Liver (tissue), 9 donors: ENCODE measurements around the gene ANKRD53. TPM values are rescaled to one million over a fixed set of nuclear protein-coding genes. Genes with fewer than 3 reads are reported as not detected.
A peak's percentile ranks its signal among the peaks of the same experiment; 100 is the strongest.
"Not testable (repeated sequence)": the region's sequence is repeated elsewhere in the genome, so short reads cannot be mapped to it uniquely, and the experiment has no call there.

ENCODE experiments used
- DNase-seq: peaks from one replicate; pipeline ENCODE4 v3.0.0-alpha.2; 2017; ENCODE audit warnings: low spot score
- H3K27ac ChIP-seq, 2 donors: one replicate each; pipeline ENCODE4 v1.7.0; 2013; ENCODE audit warnings: inconsistent platforms in 2 of 2, low read length in 2 of 2, control low read depth in 1 of 2, low read depth in 1 of 2, mild to moderate bottlenecking in 1 of 2
- H3K27me3 ChIP-seq, 4 donors: one replicate each; pipeline versions ENCODE4 v1.6.1 to v1.7.0; 2013; ENCODE audit warnings: low read length in 3 of 4, inconsistent platforms in 1 of 4, mild to moderate bottlenecking in 1 of 4, moderate library complexity in 1 of 4; ENCODE audit not compliant: control insufficient read depth in 4 of 4, insufficient read depth in 4 of 4
- H3K36me3 ChIP-seq, 4 donors: one replicate each; pipeline versions ENCODE4 v1.6.1 to v1.7.0; 2013; ENCODE audit warnings: low read length in 3 of 4, mild to moderate bottlenecking in 3 of 4, low read depth in 1 of 4, moderate library complexity in 1 of 4; ENCODE audit not compliant: control insufficient read depth in 4 of 4, insufficient read depth in 3 of 4
- H3K4me1 ChIP-seq, 4 donors: one replicate each; pipeline versions ENCODE4 v1.6.1 to v1.7.0; 2013; ENCODE audit warnings: low read length in 3 of 4, mild to moderate bottlenecking in 3 of 4, moderate library complexity in 1 of 4; ENCODE audit not compliant: control insufficient read depth in 4 of 4, insufficient read depth in 4 of 4
- H3K4me3 ChIP-seq, 3 donors: one replicate each; pipeline versions ENCODE4 v1.6.1 to v1.7.0; 2013; ENCODE audit warnings: low read length in 3 of 3, control low read depth in 1 of 3, low read depth in 1 of 3, mild to moderate bottlenecking in 1 of 3
- H3K9ac ChIP-seq, 2 donors: one replicate each; pipeline ENCODE4 v1.7.0; 2013; ENCODE audit warnings: low read length in 2 of 2, mild to moderate bottlenecking in 2 of 2, moderate library complexity in 2 of 2, control low read depth in 1 of 2, low read depth in 1 of 2
- H3K9me3 ChIP-seq, 4 donors: one replicate each; pipeline versions ENCODE4 v1.6.1 to v1.7.0; 2013; ENCODE audit warnings: low read length in 3 of 4; ENCODE audit not compliant: control insufficient read depth in 4 of 4
- EGR1 ChIP-seq, 2 donors: IDR thresholded peaks; 2 replicates each; pipeline ENCODE4 v1.6.1; 2016 to 2018; ENCODE audit warnings: antibody characterized with exemption in 2 of 2, low read depth in 2 of 2
- FOXA1 ChIP-seq: IDR thresholded peaks from 2 replicates; pipeline ENCODE4 v1.6.1; 2016; ENCODE audit warnings: antibody characterized with exemption
- HNF4G ChIP-seq: IDR thresholded peaks from 2 replicates; pipeline ENCODE4 v1.6.1; 2016; ENCODE audit warnings: antibody characterized with exemption
- MAX ChIP-seq: IDR thresholded peaks from 2 replicates; pipeline ENCODE4 v1.6.1; 2016; ENCODE audit warnings: antibody characterized with exemption
- NR2F2 ChIP-seq: IDR thresholded peaks from 2 replicates; pipeline ENCODE4 v1.6.1; 2016; ENCODE audit warnings: antibody characterized with exemption
- RAD21 ChIP-seq, 2 donors: IDR thresholded peaks; 2 replicates each; pipeline ENCODE4 v1.6.1; 2016; ENCODE audit warnings: antibody characterized with exemption in 2 of 2, mild to moderate bottlenecking in 2 of 2
- RXRA ChIP-seq, 2 donors: IDR thresholded peaks; 2 replicates each; pipeline ENCODE4 v1.6.1; 2017 to 2018; ENCODE audit warnings: antibody characterized with exemption in 2 of 2, mild to moderate bottlenecking in 1 of 2
- TAF1 ChIP-seq: conservative IDR thresholded peaks from 2 replicates; pipeline ENCODE4 v1.6.1; 2016; ENCODE audit warnings: antibody characterized with exemption, mild to moderate bottlenecking
- YY1 ChIP-seq: IDR thresholded peaks from 2 replicates; pipeline ENCODE4 v1.6.1; 2016; ENCODE audit warnings: antibody characterized with exemption, mild to moderate bottlenecking
- ZBTB33 ChIP-seq: IDR thresholded peaks from 2 replicates; pipeline ENCODE4 v1.6.1; 2016; ENCODE audit warnings: antibody characterized with exemption
- WGBS: extraction: QIAGEN DNeasy Blood & Tissue Kit; methylation state at CpG from one replicate; pipeline ENCODE4 v1.1.7; 2013; 5-methylcytosine and 5-hydroxymethylcytosine counted together
- polyA plus RNA-seq, 2 donors: library from polyadenylated mRNA; stranded (reverse) in 1 of 2; unstranded in 1 of 2; fragments of 200-250 nt in 1 of 2; fragments of >200 nt in 1 of 2; fragmentation: Nextera tagmentation in 1 of 2; extraction: Ambion mirVana in 1 of 2; gene quantifications; one replicate each; pipeline versions ENCODE4 v1.2.1 to v1.2.3, GENCODE V29; 2013 to 2015
- total RNA-seq, 2 donors: library from RNA; depleted of rRNA; stranded (reverse); fragments of >200 nt; gene quantifications; one replicate each; pipeline ENCODE4 v1.2.3, GENCODE V29; 2014
- TF ChIP-seq, protein P1 (sequence below): fragments of 150-350 bp; IDR thresholded peaks from 2 replicates; pipeline ENCODE4 v1.5.1; 2017; ENCODE audit warnings: improper control_type of control experiment, low read depth, low read length; ENCODE audit not compliant: missing input control
- donor health status: healthy.
- donor health status: healthy.
- donor health status: healthy.
- donor health status: healthy.
- donor health status: healthy.

The ANKRD53 gene
- total and polyA plus RNA-seq, 4 donors: 0.29 to 0.50 (median 0.39) TPM

GRCh38 chr2:70995426-70995729 lies 16.9 kb downstream of the ANKRD53 start:
- DNase-seq: peak; percentile 36
- WGBS: under 1% methylated on average over 11 of the region's 11 CpGs
- H3K9me3 ChIP-seq: no peaks in the 10 kb centered on the region
- peaks cover 1 to 28% (median 16%) of the 10 kb centered on the region in 4 donors for H3K4me1 ChIP-seq
- peak overlapping the region; percentile 5 to 15 for H3K9ac ChIP-seq
- no peaks in the 10 kb centered on the region for H3K27me3 ChIP-seq
- no peak overlapping the region for H3K27ac ChIP-seq
- H3K4me3 ChIP-seq: peak overlapping the region; percentile 16 to 92 (median 84)
- TF ChIP-seq, protein P1, sequence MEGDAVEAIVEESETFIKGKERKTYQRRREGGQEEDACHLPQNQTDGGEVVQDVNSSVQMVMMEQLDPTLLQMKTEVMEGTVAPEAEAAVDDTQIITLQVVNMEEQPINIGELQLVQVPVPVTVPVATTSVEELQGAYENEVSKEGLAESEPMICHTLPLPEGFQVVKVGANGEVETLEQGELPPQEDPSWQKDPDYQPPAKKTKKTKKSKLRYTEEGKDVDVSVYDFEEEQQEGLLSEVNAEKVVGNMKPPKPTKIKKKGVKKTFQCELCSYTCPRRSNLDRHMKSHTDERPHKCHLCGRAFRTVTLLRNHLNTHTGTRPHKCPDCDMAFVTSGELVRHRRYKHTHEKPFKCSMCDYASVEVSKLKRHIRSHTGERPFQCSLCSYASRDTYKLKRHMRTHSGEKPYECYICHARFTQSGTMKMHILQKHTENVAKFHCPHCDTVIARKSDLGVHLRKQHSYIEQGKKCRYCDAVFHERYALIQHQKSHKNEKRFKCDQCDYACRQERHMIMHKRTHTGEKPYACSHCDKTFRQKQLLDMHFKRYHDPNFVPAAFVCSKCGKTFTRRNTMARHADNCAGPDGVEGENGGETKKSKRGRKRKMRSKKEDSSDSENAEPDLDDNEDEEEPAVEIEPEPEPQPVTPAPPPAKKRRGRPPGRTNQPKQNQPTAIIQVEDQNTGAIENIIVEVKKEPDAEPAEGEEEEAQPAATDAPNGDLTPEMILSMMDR: peak; percentile 35
- no peak for TF ChIP-seq HNF4G
- H3K36me3 ChIP-seq: peaks cover 0 to 10% (median 9%) of the 10 kb centered on the region in 4 donors

- not testable (repeated sequence) for H3K4me3 ChIP-seq, H3K9ac ChIP-seq, DNase-seq, H3K36me3 ChIP-seq, H3K27ac ChIP-seq, H3K9me3 ChIP-seq, H3K27me3 ChIP-seq
- H3K4me1 ChIP-seq: peaks cover 1 to 16% (median 6%) of the 10 kb centered on the region in 4 donors
- 93% methylated on average over 4 of the region's 4 CpGs for WGBS
Observed at GRCh38 chr2:70998885-70999284, 20.5 kb downstream of the ANKRD53 start.

- no peaks in the 10 kb centered on the region for H3K9me3 ChIP-seq
- no peaks in the 10 kb centered on the region for H3K27me3 ChIP-seq
- 68% methylated on average over 2 of the region's 2 CpGs for WGBS
- no peak for TF ChIP-seq FOXA1
- TF ChIP-seq YY1: no peak
- no peak for TF ChIP-seq RXRA (IDR thresholded peaks at IDR 0.05)
- TF ChIP-seq EGR1 (IDR thresholded peaks at IDR 0.05; ENCODE audit: low read depth in 2 of 2): no peak
- TF ChIP-seq NR2F2: no peak
- TF ChIP-seq, protein P1: no peak
- no peak for TF ChIP-seq TAF1
- TF ChIP-seq RAD21 (IDR thresholded peaks at IDR 0.05): no peak
- TF ChIP-seq MAX: no peak
- no peak for TF ChIP-seq ZBTB33
- TF ChIP-seq HNF4G: no peak
- H3K9ac ChIP-seq: no peak overlapping the region
- H3K36me3 ChIP-seq: no peaks in the 10 kb centered on the region
- DNase-seq: no peak
- no peak overlapping the region for H3K27ac ChIP-seq
- H3K4me1 ChIP-seq: peaks cover 0 to 12% (median 5%) of the 10 kb centered on the region in 4 donors
- no peak overlapping the region for H3K4me3 ChIP-seq
Observed at GRCh38 chr2:70999362-70999761, 20.9 kb downstream of the ANKRD53 start.

DNA sequence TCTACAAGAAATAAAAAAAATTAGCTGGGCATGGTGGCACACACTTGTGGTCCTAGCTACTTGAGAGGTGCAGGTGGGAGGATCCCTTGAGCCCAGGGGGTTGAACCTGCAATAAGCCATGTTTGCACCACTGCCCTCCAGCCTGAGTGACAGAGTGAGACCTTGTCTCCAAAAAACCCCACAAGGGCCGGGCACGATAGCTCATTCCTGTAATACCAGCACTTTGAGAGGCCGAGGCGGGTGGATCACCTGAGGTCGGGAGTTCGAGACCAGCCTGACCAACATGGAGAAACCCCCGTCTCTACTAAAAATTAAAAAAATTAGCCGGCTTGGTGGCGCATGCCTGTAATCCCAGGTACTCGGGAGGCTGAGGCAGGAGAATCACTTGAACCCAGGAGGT lies 21.5 kb downstream of the ANKRD53 start:
- peaks cover 0 to 11% (median 5%) of the 10 kb centered on the region in 4 donors for H3K4me1 ChIP-seq
- H3K27me3 ChIP-seq, H3K9ac ChIP-seq, H3K9me3 ChIP-seq, H3K36me3 ChIP-seq, DNase-seq, H3K4me3 ChIP-seq, H3K27ac ChIP-seq: not testable (repeated sequence)
- 95% methylated on average over 10 of the region's 10 CpGs for WGBS
